T-helper 1 cell treated with Interleukin-12 subunit alpha and Interleukin-12 subunit beta and Interleukin-4 antibody, amounts not matched to agents 30 μg/mL and 1 μg/mL, for 36 hours (primary cell): ENCODE measurements around the gene MOB3B.

Experiments used
- H3K27ac Mint-ChIP-seq: one replicate; pipeline ENCODE4 v1.8.0; 2021; ENCODE audit warnings: mild to moderate bottlenecking, mixed read lengths
- H3K27me3 Mint-ChIP-seq: one replicate; pipeline ENCODE4 v1.8.0; 2021; ENCODE audit warnings: low read depth, mixed read lengths
- H3K36me3 Mint-ChIP-seq: one replicate; pipeline ENCODE4 v1.8.0; 2021; ENCODE audit warnings: low read depth, mixed read lengths
- H3K4me1 Mint-ChIP-seq: one replicate; pipeline ENCODE4 v1.8.0; 2021; ENCODE audit warnings: low read depth, mixed read lengths
- H3K4me3 Mint-ChIP-seq: one replicate; pipeline ENCODE4 v1.8.0; 2021; ENCODE audit warnings: mild to moderate bottlenecking, moderate library complexity, mixed read lengths
- H3K9me3 Mint-ChIP-seq: one replicate; pipeline ENCODE4 v1.8.0; 2021; ENCODE audit warnings: mixed read lengths

MOB3B gene

GRCh38 chr9:27529316-27530278 is at the start of gene MOB3B:
TSS of gene MOB3B (minus strand) at chr9:27529814. CDS start at chr9:27455550, 74,264 bp downstream.
- peak within 1 kb of the TSS; percentile 81 for H3K4me3 Mint-ChIP-seq
- H3K27ac Mint-ChIP-seq, result peak within 1 kb of the TSS; percentile 18
- peaks cover 12% of the 10 kb centered on the region for H3K4me1 Mint-ChIP-seq
- H3K27me3 Mint-ChIP-seq, result peaks cover 45% of the 10 kb centered on the region
- no peaks in the 10 kb centered on the region for H3K36me3 Mint-ChIP-seq
- H3K9me3 Mint-ChIP-seq, result no peaks in the 10 kb centered on the region

GRCh38 chr9:27573634-27574590 is 44.3 kb upstream of the MOB3B start:
- Mint-ChIP-seq H3K27ac (peak overlapping the region; percentile 99), H3K4me3 (peak overlapping the region; percentile 94), H3K4me1 (peaks cover 16% of the 10 kb centered on the region), H3K9me3 (peaks cover 8% of the 10 kb centered on the region), H3K27me3 (peaks cover 5% of the 10 kb centered on the region), H3K36me3 (peaks cover 3% of the 10 kb centered on the region)

GRCh38 chr9:27572918-27573633 is 43.5 kb upstream of the MOB3B start, which contains the start of gene C9orf72:
TSS of gene C9orf72 (minus strand) at chr9:27573481. CDS start at chr9:27567120, 6,361 bp downstream.
- Mint-ChIP-seq H3K4me3 (peak within 1 kb of the TSS; percentile 94), H3K36me3 (peaks cover 2% of the 10 kb centered on the region), H3K4me1 (peaks cover 16% of the 10 kb centered on the region), H3K27ac (peak within 1 kb of the TSS; percentile 99), H3K27me3 (peaks cover 5% of the 10 kb centered on the region), H3K9me3 (peaks cover 2% of the 10 kb centered on the region)

DNA sequence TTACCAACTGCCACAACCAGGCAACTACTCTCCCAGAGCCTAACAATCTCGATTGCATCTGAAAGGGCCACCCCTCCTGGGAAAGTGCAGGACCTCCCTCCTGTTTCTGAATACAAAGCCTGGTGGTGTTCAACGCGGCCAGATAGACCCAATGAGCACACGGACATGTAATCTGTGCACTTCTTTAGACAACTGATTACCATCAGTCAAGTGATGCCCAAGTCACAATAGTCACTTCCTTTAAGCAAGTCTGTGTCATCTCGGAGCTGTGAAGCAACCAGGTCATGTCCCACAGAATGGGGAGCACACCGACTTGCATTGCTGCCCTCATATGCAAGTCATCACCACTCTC is 42.9 kb upstream of the MOB3B start:
- H3K27ac Mint-ChIP-seq, result peak overlapping the region; percentile 97
- H3K36me3 Mint-ChIP-seq, result peaks cover 2% of the 10 kb centered on the region
- H3K9me3 Mint-ChIP-seq, result no peaks in the 10 kb centered on the region
- H3K27me3 Mint-ChIP-seq, result peaks cover 5% of the 10 kb centered on the region
- peaks cover 16% of the 10 kb centered on the region for H3K4me1 Mint-ChIP-seq
- H3K4me3 Mint-ChIP-seq, result peak overlapping the region; percentile 89

DNA sequence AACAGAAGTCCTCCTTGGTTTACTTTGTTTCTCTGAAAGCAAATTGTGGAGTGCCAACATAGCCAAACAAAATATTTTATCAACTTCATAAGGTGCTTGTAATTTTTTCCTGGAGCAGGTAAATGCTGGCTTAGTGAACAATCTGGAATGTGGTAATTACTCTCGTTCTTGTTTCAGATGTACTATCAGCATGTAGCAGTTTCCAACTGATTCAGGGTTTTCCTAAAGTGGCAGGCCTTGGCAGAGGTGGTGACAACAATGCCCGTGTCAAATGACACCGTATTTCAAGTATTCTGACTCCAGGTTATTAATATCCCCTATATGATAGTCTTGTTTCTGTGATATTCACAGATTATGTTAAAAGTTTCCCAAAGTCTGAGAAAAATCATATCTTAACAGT is 42.4 kb upstream of the MOB3B start:
- Mint-ChIP-seq H3K27me3 (peaks cover 5% of the 10 kb centered on the region), H3K27ac (peak overlapping the region; percentile 97), H3K4me1 (peaks cover 16% of the 10 kb centered on the region), H3K36me3 (peaks cover 7% of the 10 kb centered on the region), H3K9me3 (no peaks in the 10 kb centered on the region), H3K4me3 (peak overlapping the region; percentile 89)

GRCh38 chr9:27571011-27571410 is 41.4 kb upstream of the MOB3B start:
- Mint-ChIP-seq H3K4me3 (no peak overlapping the region), H3K36me3 (peaks cover 13% of the 10 kb centered on the region), H3K4me1 (peaks cover 16% of the 10 kb centered on the region), H3K27me3 (peaks cover 5% of the 10 kb centered on the region), H3K9me3 (no peaks in the 10 kb centered on the region), H3K27ac (no peak overlapping the region)

GRCh38 chr9:27569406-27569805 is 39.8 kb upstream of the MOB3B start:
- Mint-ChIP-seq H3K36me3 (peaks cover 19% of the 10 kb centered on the region), H3K9me3 (no peaks in the 10 kb centered on the region), H3K27ac (no peak overlapping the region), H3K27me3 (peaks cover 5% of the 10 kb centered on the region), H3K4me3 (no peak overlapping the region), H3K4me1 (peaks cover 22% of the 10 kb centered on the region)

DNA sequence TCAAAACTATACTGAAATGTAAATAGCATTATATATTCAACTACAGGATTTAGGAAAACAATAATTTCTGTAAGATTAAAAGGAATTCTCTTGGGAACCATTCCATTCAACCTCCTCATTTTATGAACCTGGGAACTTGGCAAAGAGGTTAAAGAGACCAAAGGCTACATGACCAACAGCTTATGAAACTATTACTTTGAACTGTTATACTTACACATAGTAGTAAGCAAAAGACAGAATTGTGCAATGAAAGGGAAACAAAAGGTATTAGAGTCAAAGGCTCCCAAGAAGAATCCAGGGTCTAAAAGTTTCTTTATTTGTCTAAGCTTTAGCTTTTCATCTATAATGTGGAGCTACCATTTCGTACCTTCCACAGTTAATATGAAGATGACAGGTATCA is 36.5 kb upstream of the MOB3B start:
- Mint-ChIP-seq H3K27ac (no peak overlapping the region), H3K4me1 (peaks cover 18% of the 10 kb centered on the region), H3K27me3 (no peaks in the 10 kb centered on the region), H3K9me3 (no peaks in the 10 kb centered on the region), H3K36me3 (peaks cover 24% of the 10 kb centered on the region), H3K4me3 (no peak overlapping the region)

DNA sequence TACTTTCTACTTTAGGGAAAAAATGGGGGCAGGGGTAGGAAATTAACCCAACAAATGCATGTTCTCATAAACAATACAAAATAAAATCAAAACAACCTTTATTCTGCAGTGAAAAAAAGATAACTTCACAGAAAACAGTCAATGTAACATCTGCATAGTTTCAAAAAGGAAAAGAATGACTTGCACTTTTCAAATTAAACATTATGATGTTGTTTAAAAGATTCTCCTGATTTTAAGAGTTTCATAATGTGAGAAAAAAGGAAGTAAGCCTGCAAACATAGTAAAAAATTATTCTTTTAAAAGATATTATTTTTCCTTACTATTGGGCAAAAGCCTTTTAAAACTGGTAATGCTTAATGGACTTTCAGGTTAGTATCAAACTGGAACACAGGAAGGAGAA is 36.1 kb upstream of the MOB3B start:
- Mint-ChIP-seq H3K27ac (no peak overlapping the region), H3K4me1 (peaks cover 18% of the 10 kb centered on the region), H3K36me3 (peaks cover 24% of the 10 kb centered on the region), H3K4me3 (no peak overlapping the region), H3K27me3 (no peaks in the 10 kb centered on the region), H3K9me3 (no peaks in the 10 kb centered on the region)

GRCh38 chr9:27564670-27565069 is 35.1 kb upstream of the MOB3B start:
- H3K4me3 Mint-ChIP-seq, result no peak overlapping the region
- peaks cover 24% of the 10 kb centered on the region for H3K36me3 Mint-ChIP-seq
- no peaks in the 10 kb centered on the region for H3K9me3 Mint-ChIP-seq
- no peaks in the 10 kb centered on the region for H3K27me3 Mint-ChIP-seq
- peak overlapping the region; percentile 26 for H3K27ac Mint-ChIP-seq
- peaks cover 18% of the 10 kb centered on the region for H3K4me1 Mint-ChIP-seq

DNA sequence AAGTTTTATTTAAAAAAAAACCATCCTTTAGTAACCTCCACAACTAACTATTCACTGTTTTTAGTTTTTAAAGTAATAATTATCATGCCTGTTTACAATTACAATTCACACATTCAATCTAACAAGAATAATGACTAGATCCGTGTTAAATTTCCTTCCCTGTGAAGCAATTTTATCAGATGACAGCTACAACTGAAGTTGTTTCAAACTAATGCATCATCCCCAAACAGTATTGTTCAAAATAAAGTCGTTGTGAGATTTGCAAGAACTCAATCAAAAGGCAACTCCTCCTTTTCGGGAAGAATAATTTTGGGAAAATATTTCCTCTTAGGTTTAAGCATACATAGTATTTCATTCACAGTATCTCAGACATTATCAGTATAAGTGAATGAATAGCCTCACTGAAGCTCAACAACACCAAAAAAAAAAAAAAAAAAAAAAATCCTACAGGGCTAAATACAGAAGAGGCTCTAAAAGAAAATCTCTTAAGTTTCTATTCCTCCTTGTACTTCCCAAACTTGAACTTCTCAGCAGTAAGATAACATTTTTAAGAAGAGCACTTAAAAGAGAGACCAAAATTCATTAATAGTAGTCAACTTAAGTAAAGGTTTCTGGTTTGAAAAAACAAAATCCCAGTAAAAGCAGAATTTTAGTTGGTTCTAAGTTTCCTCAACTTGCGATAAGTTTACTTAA is 34.3 kb upstream of the MOB3B start:
- H3K27me3 Mint-ChIP-seq, result no peaks in the 10 kb centered on the region
- peaks cover 18% of the 10 kb centered on the region for H3K4me1 Mint-ChIP-seq
- H3K36me3 Mint-ChIP-seq, result peaks cover 24% of the 10 kb centered on the region
- H3K27ac Mint-ChIP-seq, result no peak overlapping the region
- no peaks in the 10 kb centered on the region for H3K9me3 Mint-ChIP-seq
- H3K4me3 Mint-ChIP-seq, result no peak overlapping the region

GRCh38 chr9:27561685-27562084 is 32.1 kb upstream of the MOB3B start:
- Mint-ChIP-seq H3K27ac (no peak overlapping the region), H3K9me3 (no peaks in the 10 kb centered on the region), H3K4me3 (no peak overlapping the region), H3K27me3 (no peaks in the 10 kb centered on the region), H3K36me3 (peaks cover 15% of the 10 kb centered on the region), H3K4me1 (peaks cover 18% of the 10 kb centered on the region)

GRCh38 chr9:27560457-27560856 is 30.8 kb upstream of the MOB3B start:
- Mint-ChIP-seq H3K27ac (no peak overlapping the region), H3K4me3 (no peak overlapping the region), H3K4me1 (peaks cover 16% of the 10 kb centered on the region), H3K9me3 (no peaks in the 10 kb centered on the region), H3K36me3 (peaks cover 12% of the 10 kb centered on the region), H3K27me3 (no peaks in the 10 kb centered on the region)
